SW480 (cell line): ENCODE data around the gene STT3B.

Source experiments
- DNase-seq: peaks from one replicate; pipeline ENCODE4 v3.0.0-alpha.2; 2016; ENCODE audit warnings: low spot score

STT3B gene

GRCh38 chr3:31521468-31521867 is 11.3 kb upstream of the STT3B start:
- no peak for DNase-seq

GRCh38 chr3:31522152-31522551 is 10.6 kb upstream of the STT3B start:
- DNase-seq, result no peak

- DNase-seq, result no peak
Observed at GRCh38 chr3:31523543-31523942, 9.2 kb upstream of the STT3B start.

GRCh38 chr3:31525532-31525931 is 7.2 kb upstream of the STT3B start:
- DNase-seq, result no peak

- DNase-seq, result no peak
Observed at GRCh38 chr3:31529421-31529820, 3.3 kb upstream of the STT3B start.

- DNase-seq, result no peak
Observed at GRCh38 chr3:31530039-31530959, 2.4 kb upstream of the STT3B start.

- no peak for DNase-seq
Observed at GRCh38 chr3:31530960-31531335, 1.8 kb upstream of the STT3B start.

- peak; percentile 40 for DNase-seq
Observed at GRCh38 chr3:31531452-31531991, 1.2 kb upstream of the STT3B start.

GRCh38 chr3:31531992-31532586 is 636 bp upstream of the STT3B start:
- DNase-seq, result peak; percentile 98

- DNase-seq, result peak; percentile 55
Observed at GRCh38 chr3:31533169-31534064, 692 bp downstream of the STT3B start.

- peak; percentile 76 for DNase-seq
Observed at GRCh38 chr3:31534065-31534425, 1.3 kb downstream of the STT3B start.

- DNase-seq, result no peak
Observed at GRCh38 chr3:31536497-31536896, 3.8 kb downstream of the STT3B start.

- no peak for DNase-seq
Observed at GRCh38 chr3:31538801-31539200, 6.1 kb downstream of the STT3B start.

- no peak for DNase-seq
Observed at GRCh38 chr3:31539275-31539674, 6.5 kb downstream of the STT3B start.

- DNase-seq, result no peak
Observed at GRCh38 chr3:31541089-31541488, 8.4 kb downstream of the STT3B start.

- DNase-seq, result no peak
Observed at GRCh38 chr3:31542246-31542645, 9.5 kb downstream of the STT3B start.

- no peak for DNase-seq
Observed at GRCh38 chr3:31543375-31543774, 10.7 kb downstream of the STT3B start.

GRCh38 chr3:31544634-31545033 is 11.9 kb downstream of the STT3B start:
- DNase-seq, result no peak

- no peak for DNase-seq
Observed at GRCh38 chr3:31546162-31546561, 13.4 kb downstream of the STT3B start.

- DNase-seq, result no peak
Observed at GRCh38 chr3:31546725-31547124, 14.0 kb downstream of the STT3B start.

- peak; percentile 25 for DNase-seq
Observed at GRCh38 chr3:31550452-31551251, 17.9 kb downstream of the STT3B start.
